Posterior vena cava (tissue), 2 donors: Measurements from ENCODE around the gene FOXRED1. TPM values are rescaled to one million over a fixed set of nuclear protein-coding genes. Genes with fewer than 3 reads are reported as not detected.
"Not testable (repeated sequence)": the region's sequence is repeated elsewhere in the genome, so short reads cannot be mapped to it uniquely, and the experiment has no call there.

Experiments
- DNase-seq: peaks from one replicate; pipeline ENCODE4 v3.0.0-alpha.2; 2020; ENCODE audit warnings: low spot score
- intact Hi-C, 2 donors: fragments of 100-400 bp; cut with DNase I; formaldehyde crosslinking; loops; one replicate each; pipeline versions ENCODE4 v1.14.1 to v1.14.2; 2022 to 2023
- long read RNA-seq, 2 donors: library from polyadenylated mRNA; unstranded; transcript quantifications; one replicate each; pipeline ENCODE4 v2.0.0, GENCODE V29; 2020 to 2021
- total RNA-seq, 2 donors: library from RNA; stranded (reverse); fragmentation: NEBNext Ultra II Directional; extraction: Animal tissue kit (Norgen Biotek cat#: 25700); gene quantifications; one replicate each; pipeline ENCODE4 v1.2.1, GENCODE V29; 2021
- donor health status: DM: yes; HTN: yes; CAD: no.
- donor health status: DM: yes; HTN: yes; CAD: no.

Gene FOXRED1
- total RNA-seq = 10 to 100 TPM; 10.3 to 16.1 TPM
- long read RNA-seq, donor 1, transcript FOXRED1-201 (11 exons, 1,970 nt) = major isoform, 5 of 9 reads
- long read RNA-seq, donor 1, partial matches to known transcripts = 2 of 9 reads
- long read RNA-seq, donor 1, other reads (novel, unspliced or antisense) = 2 of 9 reads
- long read RNA-seq, donor 2, transcript FOXRED1-201 (11 exons, 1,970 nt) = major isoform, 31 of 55 reads
- long read RNA-seq, donor 2, partial matches to known transcripts = 3 of 55 reads
- long read RNA-seq, donor 2, other reads (novel, unspliced or antisense) = 19 of 55 reads

DNA sequence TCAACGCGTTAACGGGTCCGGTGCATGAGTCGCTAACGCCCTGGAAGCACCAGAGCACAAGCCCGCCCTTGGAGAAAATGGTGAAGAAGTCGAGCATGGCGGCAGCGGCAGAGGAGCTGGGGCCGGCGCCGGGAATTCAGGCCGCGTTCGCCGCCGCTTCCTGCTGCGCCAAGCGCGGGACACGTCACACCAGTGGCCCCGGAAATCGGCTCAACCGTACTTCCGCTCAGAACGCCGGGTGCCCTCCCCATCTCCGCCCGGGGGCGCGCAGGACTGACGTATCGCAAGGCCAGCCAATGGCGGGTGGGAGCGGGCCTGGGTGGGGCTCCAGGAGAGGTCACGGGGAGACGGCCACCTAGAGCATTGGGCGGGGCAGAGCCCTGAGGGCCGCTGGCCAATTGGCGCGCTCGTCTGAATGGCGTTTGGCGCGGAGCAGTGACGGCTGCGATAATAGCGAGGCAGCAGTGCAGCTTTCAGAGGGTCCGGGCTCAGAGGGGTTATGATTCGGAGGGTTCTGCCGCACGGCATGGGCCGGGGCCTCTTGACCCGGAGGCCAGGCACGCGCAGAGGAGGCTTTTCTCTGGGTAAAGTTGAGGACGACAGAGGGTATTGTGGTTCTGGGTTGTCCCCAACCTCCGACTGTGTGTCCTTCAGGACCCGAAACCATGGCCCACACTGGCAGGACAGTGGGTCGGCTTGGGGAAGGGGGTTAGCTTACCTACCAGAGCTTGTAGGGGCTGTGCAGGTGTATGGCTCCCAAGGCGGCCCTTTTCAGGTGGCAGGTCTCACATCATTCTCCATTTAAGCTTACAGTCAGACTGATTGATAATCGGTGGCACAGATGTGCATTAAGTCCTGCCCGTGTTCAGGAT lies at the start of gene FOXRED1, which contains the start of gene SRPRA:
FOXRED1 (plus strand) TSS at position 447 of the 872 bp plus-strand sequence; CDS start at position 500, 53 bp downstream.
SRPRA (minus strand) TSS at position 188 of the 872 bp plus-strand sequence; CDS start at position 97, 91 bp downstream.
- intact Hi-C loops = loop anchor here in 1 of 2 donors (10.0 kb wide), 1 partner anchor 1384 kb away; no protein-coding TSS in a partner anchor

DNA sequence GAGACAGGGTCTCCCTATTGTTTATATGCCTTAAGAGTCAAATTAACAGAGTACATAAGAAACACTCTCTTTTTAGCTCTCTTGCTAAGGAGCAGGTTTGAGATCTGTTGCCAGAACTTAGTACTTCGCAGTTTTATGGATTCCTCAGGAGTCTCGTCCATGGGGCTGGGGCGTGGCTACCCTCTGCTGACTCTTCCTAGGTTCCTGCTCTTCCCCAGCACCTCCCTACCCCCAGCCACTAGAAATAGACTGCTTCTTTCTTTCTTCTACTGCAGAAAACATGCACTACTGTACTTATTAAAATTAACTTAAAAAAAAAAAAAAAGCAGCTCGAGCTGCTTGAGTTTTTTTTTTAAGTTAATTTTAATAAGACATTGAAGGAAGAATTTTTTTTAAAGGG lies 49.4 kb upstream of the FOXRED1 start:
- DNase-seq = no peak
- intact Hi-C loops = no loop called here

More for the DNA sequence above, at the start of gene FOXRED1, which contains the start of gene SRPRA:
- DNase-seq = peak; percentile 100

DNA sequence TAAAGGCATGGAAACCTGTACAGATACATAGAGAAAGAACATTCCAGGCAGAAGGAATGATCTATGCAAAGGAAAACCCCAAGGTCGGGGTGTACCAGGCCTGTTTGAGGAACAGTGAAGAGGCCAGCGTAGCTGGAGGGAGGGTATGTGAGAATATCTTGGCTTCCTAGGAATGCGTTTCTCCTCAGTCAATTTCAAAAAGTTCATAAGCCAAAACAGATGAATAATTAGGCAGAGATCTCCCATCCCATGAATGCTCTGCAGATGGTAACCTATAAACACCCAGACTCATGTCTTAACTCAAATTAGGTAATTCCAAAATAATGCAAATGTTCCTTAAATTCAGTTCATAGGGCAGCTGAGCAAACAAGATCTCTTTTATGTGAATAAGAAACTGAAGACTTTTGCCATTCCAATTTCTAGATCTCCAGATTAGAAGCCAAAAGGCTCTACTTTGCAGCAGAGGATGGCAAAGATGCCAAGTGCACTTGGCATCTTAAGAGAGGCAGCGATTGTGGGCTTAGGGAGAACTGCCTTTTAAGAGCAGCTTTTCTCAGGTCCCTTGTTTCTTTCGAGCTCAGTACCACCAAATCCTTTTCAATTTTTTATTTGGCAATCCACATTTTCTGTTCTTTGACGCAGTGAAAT lies 44.2 kb upstream of the FOXRED1 start:
- intact Hi-C loops = no loop called here
- no peak for DNase-seq

DNA sequence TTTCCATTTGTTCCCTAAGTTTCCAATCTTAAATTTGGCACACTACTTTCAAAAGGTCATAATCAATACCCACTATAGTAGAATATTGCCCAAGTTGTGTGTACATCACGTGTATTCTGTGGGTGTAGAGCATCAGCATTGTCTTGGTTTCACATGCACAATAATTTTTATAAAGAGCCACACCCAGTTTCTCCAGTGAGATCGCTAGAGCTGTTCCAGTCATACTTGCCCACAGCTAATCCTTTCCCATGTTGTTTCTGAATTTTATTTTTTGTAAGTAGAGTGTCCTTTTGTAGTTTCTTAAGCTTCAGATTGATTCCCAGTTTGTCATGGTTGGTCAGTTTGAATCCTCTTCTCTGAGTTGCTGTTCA lies 43.7 kb upstream of the FOXRED1 start:
- intact Hi-C loops = no loop called here
- DNase-seq = no peak

DNA sequence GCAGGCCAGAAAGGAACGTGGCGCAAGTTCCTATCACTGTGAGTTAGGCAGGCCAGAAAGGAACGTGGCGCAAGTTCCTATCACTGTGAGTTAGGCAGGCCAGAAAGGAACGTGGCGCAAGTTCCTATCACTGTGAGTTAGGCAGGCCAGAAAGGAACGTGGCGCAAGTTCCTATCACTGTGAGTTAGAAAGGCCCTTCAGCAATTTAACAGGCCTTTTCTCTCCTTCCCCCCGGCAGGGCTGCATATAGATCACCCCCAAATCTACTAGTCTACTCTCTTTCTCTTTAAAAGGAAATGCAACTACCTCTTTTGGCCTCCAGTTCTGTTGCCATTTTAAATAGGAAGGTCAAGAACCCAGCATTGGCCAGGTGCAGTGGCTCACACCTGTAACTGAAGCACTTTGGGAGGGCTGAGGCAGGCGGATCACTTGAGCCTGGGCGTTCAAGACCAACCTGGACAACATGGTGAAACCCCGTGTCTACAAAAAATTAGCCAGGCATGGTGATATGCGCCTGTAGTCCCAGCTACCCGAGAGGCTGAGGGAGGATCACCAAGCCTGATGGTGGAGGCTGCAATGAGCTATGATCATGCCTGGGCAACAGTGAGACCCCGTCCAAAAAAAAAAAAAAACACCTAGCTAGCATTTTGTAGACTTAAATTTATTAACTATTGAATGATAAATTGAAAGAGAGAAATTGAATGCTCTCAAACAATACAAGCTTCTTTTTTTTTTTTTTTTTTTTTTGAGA lies 42.4 kb upstream of the FOXRED1 start:
- DNase-seq = no peak
- intact Hi-C loops = no loop called here

DNA sequence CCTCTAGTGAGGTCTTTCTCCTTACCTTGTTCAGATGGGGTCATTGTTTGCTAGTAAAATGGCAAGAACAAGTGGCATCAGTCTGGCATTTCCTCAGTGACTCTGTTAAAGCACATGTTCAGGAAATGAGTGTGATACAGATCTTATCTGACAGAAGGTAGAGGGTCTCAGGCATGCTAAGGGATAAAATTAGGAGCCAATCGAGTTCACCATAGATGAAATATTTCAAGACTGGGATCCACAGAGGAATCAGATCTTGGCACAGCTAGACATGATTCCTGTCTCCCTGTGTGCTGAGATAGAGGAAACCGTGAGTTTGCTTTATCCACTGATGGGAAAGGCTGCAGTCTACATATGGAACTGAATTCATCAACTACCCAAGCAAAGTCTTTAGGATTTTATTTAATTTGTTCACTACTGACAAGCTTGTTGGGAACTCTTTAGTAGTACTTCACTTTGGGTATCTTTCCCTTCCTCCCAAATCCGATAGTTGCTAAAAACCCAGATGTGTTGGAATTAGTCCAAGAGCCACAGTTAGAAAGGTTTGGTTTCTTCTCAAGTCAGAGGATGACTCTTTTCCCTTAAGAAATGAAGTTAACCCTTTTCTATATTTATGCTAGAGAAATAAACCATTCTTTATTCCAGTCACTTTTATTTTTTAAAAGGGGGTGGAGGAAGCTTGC lies 39.0 kb upstream of the FOXRED1 start:
- DNase-seq = no peak
- intact Hi-C loops = no loop called here

DNA sequence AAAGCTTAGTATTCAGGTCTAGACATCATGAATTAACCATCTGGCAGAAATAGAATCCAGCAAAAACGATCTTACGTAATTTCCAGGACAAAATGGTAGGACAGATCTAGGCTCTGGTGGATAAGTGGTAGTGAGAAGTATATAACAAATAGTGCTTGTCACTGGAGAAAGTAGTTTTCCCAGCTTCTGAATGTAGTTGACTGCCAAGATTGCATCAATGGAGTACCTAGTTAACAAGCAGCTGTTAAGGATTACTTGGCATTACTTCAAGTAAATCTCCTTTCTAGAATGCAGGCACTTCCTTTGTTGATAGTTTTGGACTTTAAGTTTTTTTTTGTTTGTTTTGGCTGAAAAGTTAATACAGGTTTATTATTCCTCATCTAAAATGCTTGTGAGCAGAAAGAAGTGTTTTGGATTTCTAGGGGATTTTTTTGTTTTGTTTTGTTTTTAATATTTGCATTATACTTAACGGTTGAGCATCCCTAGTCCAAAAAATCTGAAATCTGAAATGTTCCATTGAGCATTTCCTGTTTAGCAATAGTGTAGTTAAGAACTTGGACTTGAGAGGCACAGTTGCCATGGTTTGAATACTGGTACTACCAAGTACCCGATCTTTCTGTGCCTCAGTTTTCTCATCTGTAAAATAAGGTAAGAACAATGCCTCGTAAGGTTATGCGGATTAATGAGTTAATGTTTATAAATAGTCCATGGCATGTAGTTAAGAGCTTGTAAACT lies 37.1 kb upstream of the FOXRED1 start:
- DNase-seq = no peak
- intact Hi-C loops = no loop called here

DNA sequence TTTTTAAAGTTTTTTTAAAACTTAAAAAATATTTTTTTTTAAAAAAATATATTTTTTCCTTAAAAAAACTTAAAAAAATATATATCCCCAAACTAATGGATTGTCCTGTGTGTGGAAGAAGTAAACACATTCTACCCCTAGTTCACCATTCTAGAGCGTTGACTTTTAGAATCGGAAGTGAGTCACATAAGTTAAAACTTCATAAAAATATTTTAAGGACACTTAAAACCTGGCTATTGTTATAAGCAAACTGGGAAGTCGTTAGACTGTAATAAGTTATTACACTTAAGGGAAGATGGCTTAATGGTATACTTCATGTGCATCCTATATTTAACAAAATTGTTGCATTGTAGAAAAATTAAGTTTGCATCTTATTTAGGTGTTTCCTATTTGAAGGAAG lies 36.3 kb upstream of the FOXRED1 start:
- intact Hi-C loops = no loop called here

DNA sequence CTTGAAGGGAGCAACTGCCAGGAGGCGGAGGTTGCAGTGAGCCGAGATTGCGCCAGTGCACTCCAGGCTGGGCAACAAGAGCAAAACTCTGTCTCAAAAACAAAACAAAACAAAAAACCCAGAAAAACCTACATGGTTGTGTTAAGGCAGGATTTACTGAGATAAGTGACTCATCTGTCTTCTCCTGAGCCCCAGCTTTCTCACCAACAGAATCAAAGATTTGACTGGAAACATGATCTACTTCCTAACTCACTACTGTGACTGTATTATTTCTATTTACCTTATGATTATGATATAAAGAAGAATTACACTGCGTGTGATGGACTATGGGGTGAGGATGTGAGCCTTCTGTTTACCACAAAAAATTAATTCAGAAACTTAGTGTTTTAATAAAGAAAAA lies 35.6 kb upstream of the FOXRED1 start:
- intact Hi-C loops = no loop called here
- no peak for DNase-seq

More for the DNA sequence above, 36.3 kb upstream of the FOXRED1 start:
- DNase-seq = no peak

DNA sequence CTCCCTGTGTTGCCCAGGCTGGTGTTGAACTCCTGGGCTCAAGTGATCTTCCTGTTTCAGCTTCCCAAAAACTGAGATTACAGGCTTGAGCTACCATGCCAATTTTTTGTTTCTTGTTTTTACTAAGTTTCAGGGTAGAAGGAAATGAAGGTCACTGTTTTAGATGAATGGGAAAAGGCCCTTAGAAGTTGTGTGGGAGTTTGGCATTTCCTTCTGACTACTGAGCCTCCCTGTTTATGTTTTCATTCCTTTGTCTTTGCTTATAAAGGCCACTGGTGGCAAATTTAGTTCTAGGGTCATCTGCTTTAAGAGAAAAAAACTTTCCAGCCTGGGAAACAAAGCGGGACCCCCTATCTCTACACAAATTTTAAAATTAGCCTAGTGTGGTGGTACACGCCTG lies 22.3 kb upstream of the FOXRED1 start:
- DNase-seq = no peak
- intact Hi-C loops = no loop called here

DNA sequence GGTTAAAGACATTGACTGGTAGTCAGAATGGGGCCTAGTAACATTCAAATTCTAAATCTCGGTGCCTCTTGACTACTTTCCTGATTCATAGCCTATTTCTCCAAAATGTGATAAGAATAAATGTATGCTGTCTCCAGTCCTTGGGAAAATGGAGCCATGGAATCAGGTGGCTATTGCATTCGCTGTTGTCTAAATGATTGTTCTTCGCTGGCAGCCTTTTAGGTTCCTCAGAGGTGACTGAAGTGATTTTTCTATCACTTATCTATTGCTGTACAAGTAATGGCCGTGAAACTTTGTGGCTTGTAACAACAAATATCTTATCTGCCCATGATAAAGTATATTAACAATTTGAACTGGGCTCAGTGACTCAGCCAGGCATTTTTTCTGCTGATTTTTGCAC lies 15.7 kb upstream of the FOXRED1 start:
- intact Hi-C loops = no loop called here
- no peak for DNase-seq

DNA sequence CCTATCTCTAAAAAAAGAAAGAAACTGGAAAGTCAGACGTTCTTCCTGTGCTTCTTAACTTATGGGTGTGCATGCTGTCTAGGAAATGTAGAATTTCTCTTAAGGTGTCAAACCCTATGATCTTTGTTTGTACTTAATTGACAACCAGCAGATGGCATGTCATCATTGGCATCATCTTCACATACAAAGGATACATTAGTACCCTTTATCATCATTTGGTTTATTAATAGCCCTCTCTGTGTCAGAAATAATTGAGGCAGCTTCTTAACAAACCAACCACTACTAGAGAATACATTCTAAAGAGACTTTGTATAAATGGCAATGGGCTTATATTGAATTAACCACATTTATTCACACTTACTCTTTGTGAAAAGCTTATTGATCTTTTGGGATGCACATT lies 14.1 kb upstream of the FOXRED1 start:
- intact Hi-C loops = no loop called here
- DNase-seq = no peak

DNA sequence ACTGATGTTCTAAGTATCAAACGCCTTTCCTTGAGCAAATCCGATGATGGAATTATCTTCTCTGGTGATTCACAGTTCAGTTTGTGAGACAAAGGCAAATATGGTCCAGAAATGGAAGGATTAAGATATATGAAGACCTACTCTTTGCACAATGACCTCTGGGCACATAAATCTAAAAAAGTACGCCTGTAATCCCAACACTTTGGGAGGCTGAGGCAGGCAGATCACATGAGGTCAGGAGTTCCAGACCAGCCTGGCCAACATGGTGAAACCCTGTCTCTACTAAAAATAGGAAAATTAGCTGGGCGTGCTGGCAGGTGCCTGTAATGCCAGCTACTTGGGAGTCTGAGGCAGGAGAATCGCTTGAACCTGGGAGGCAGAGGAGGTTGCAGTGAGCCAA lies 13.4 kb upstream of the FOXRED1 start:
- intact Hi-C loops, DNase-seq: not testable (repeated sequence)

DNA sequence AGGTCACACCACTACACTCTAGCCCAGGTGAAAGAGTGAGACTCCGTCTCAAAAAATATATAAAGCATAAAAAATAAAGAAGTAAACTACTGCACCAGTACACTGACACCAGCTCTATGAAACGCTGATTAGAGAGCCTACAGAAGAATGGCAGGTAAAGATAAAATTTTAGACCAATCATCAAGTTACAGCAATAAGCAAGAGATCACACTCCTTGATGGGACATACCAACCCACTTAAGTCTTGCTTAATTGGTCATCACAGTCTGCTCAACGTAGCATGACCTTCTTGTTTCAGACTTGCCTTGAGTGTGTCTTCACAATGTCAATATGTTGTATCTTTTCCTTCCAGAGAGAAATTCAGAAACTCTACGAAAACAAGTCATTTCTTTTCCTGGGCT lies 12.7 kb upstream of the FOXRED1 start:
- intact Hi-C loops = no loop called here
- no peak for DNase-seq

DNA sequence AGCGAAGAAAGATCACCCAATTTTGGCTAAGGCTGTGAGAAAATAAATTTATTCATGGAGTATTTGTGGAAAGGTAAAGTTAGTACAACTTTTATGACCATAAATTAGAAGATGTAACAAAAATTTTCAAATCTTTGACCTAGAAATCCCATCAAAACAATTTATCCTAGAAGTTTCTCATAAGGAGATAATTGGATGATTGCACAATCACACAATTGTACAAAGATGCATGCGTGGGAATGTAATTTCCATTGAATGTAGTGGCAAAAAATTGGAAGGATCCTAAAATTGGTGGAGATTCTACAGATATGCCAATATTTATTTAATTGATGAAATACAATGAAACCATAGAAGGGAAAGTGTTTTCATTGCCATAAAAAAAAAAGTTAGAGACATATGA lies 11.8 kb upstream of the FOXRED1 start:
- no peak for DNase-seq
- intact Hi-C loops = no loop called here

DNA sequence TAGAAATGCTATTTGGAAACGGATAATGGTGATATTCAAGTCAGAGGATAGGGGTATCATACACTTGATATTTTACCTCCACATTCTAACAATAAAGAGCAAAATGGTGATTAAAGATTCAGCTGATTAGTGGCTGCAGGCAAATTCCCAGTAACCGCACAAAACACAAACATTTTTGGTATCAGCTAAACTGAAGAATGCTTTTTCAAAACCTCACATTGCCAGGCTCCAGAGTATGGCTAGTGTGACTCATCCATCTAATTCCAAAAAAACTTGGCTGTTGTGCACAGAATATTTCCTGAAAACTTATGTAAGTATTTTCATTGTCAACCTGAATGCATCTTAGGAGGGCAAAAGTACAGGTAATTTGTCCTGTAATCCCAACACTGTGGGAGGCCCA lies 11.2 kb upstream of the FOXRED1 start:
- DNase-seq = no peak
- intact Hi-C loops = no loop called here

DNA sequence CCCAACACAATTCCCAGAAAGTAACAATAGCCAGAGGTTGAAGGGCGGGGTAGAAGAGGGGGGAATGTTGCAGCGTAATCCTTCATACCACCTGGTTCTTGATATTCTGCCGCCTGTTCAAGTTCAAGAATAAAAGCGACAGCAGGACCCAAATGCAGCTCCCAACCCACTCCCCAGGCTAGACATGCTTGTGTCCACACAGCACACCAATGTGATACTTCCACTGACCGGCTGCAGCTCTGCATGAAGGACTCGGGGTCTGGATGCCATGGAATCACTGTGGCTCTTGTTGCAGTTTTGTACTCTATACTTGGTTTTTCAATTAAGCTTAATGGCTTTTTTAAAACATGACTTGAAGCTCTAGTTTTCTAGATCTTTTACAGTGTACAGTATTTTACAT lies 6.7 kb upstream of the FOXRED1 start:
- DNase-seq = no peak
- intact Hi-C loops = loop anchor here in 1 of 2 donors (10.0 kb wide), 1 partner anchor 1377 kb away; no protein-coding TSS in a partner anchor

DNA sequence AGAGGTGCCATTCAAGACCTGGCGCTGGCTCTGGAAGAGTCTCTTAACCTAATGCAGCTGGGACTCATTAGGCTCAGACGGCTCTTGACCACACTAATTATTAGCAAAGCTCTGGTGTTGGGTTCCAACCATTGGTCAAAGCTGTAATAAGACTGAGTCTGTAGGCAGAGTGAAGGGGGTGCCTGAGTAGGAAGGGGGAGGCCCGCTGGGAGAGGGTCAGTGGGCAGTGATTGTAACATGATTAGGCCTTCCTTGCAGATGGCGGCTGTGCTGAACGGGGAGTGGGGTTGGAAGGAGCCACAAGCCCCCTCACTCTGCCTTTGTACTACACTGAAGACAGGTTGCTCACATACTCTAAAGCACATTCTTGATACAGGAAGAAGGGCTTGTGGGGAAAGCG lies 5.5 kb upstream of the FOXRED1 start:
- no peak for DNase-seq
- intact Hi-C loops = loop anchor here in 1 of 2 donors (10.0 kb wide), 1 partner anchor 1379 kb away; no protein-coding TSS in a partner anchor
